Heart left ventricle (tissue), 16 donors: Measurements from ENCODE around the gene CBX2. TPM values are rescaled to one million over a fixed set of nuclear protein-coding genes. Genes with fewer than 3 reads are reported as not detected.

Experiments used
- ATAC-seq, 4 donors: fragments of 200-7000 bp; cut with Tn5 transposase; one replicate each; pipeline ENCODE4 v1.9.1; 2020 to 2022; ENCODE audit warnings: moderate library complexity in 4 of 4, mild to moderate bottlenecking in 3 of 4, moderate number of reproducible peaks in 1 of 4
- DNase-seq, 5 donors: peaks; one replicate each; pipeline ENCODE4 v3.0.0-alpha.2; 2020
- H3K27ac ChIP-seq, 12 donors: fragments of 200-600 bp; sonication (generic) in 4 of 12; one replicate each; pipeline versions ENCODE4 v1.5.0 to v1.8.0; 2016 to 2022; ENCODE audit warnings: mild to moderate bottlenecking in 2 of 12
- H3K27me3 ChIP-seq, 9 donors: fragments of 200-600 bp; sonication (generic) in 2 of 9; one replicate each; pipeline versions ENCODE4 v1.5.1 to v1.8.0; 2016 to 2022; ENCODE audit warnings: mild to moderate bottlenecking in 3 of 9
- H3K36me3 ChIP-seq, 9 donors: fragments of 200-600 bp; sonication (generic) in 2 of 9; one replicate each; pipeline versions ENCODE4 v1.5.0 to v1.8.0; 2018 to 2022; ENCODE audit warnings: mild to moderate bottlenecking in 2 of 9
- H3K4me1 ChIP-seq, 12 donors: fragments of 200-600 bp; sonication (generic) in 4 of 12; one replicate each; pipeline versions ENCODE4 v1.5.0 to v1.8.0; 2016 to 2022; ENCODE audit warnings: mild to moderate bottlenecking in 3 of 12
- H3K4me3 ChIP-seq, 12 donors: fragments of 200-600 bp; sonication (generic) in 4 of 12; one replicate each; pipeline versions ENCODE4 v1.5.0 to v1.8.0; 2017 to 2022; ENCODE audit warnings: mild to moderate bottlenecking in 9 of 12, moderate library complexity in 4 of 12
- H3K9me3 ChIP-seq, 12 donors: fragments of 200-600 bp; sonication (generic) in 4 of 12; one replicate each; pipeline versions ENCODE4 v1.5.0 to v1.8.0; 2016 to 2022; ENCODE audit warnings: mild to moderate bottlenecking in 1 of 12
- POLR2A ChIP-seq, 2 donors: fragments of 450-650 bp; IDR thresholded peaks; one replicate each; pipeline ENCODE4 v1.6.1; 2017; ENCODE audit warnings: antibody characterized with exemption in 2 of 2, mild to moderate bottlenecking in 2 of 2, moderate library complexity in 2 of 2
- WGBS, 4 donors: extraction: QIAGEN DNeasy Blood & Tissue Kit in 2 of 4; methylation state at CpG; one replicate each; pipeline versions ENCODE4 v1.1.5 to v1.1.7; 2013 to 2018; 5-methylcytosine and 5-hydroxymethylcytosine counted together
- intact Hi-C, 10 donors: fragments of 100-400 bp; cut with DNase I; formaldehyde crosslinking; loops; one replicate each; pipeline versions ENCODE4 v1.11.1 to v1.14.2; 2022
- long read RNA-seq, 3 donors: library from polyadenylated mRNA; unstranded; transcript quantifications; one replicate each; pipeline ENCODE4 v2.0.0, GENCODE V29; 2020 to 2021
- polyA plus RNA-seq, 2 donors: library from polyadenylated mRNA; stranded (reverse); fragments of 200-250 nt; gene quantifications; one replicate each; pipeline ENCODE4 v1.2.3, GENCODE V29; 2013
- total RNA-seq, 9 donors: library from RNA; depleted of rRNA in 2 of 9; stranded (reverse); fragments of >200 nt in 2 of 9; fragmentation: NEBNext Ultra II Directional in 3 of 9; extraction: Animal tissue kit (Norgen Biotek cat#: 25700) in 3 of 9; gene quantifications; one replicate each; pipeline versions ENCODE4 v1.1.0 to v1.2.4, GENCODE V29; 2016 to 2023
- TF ChIP-seq, protein P1 (sequence below), 12 donors: fragments of 200-600 bp; sonication (generic) in 4 of 12; IDR thresholded peaks; one replicate each; pipeline versions ENCODE4 v1.5.0 to v1.8.0; 2018 to 2022; ENCODE audit warnings: antibody characterized with exemption in 12 of 12, mild to moderate bottlenecking in 5 of 12
- donor health status: ischemic (EF 13 %, LVEDD 7.1; RV severe dilation, severe dysfunction).
- donor health status: healthy with polysubstance abuse.
- donor health status: DM: no; HTN: yes; CAD: no.
- donor health status: DM: no; HTN: no; CAD: no.
- donor health status: ischemic (EF 25% LVEDD 6.9; RV normal size, moderate dysfunction).
- donor health status: ischemic (EF 25% LVEDD 5.7; RV mildly dilated, moderate dysfunction).
- donor health status: healthy.
- donor health status: DM: yes; HTN: yes; CAD: no.
- donor health status: ischemic (EF 35%, LVEDD 5.7; RV mildly dilated, moderate dysfunction).
- donor health status: nonischemic (EF 11% LVEDD 7.7; RV severe dilation, severe dysfunction).
- donor health status: DM: yes; HTN: yes; CAD: no.
- donor health status: PGD.
- donor health status: ischemic (EF 29% LVEDD 5.4; RV normal size, mild dysfunction).
- donor health status: nonischemic (EF 23%, LVEDD 6.1; RV moderate dilation, normal function).

CBX2 gene
- total RNA-seq (1 to 10 TPM; 2.4 to 4.3 (median 3.2) TPM), polyA plus RNA-seq (1 to 10 TPM; 2.9 TPM)
- long read RNA-seq, donor 1, full-length matches to known transcripts, result 2 of 6 reads
- long read RNA-seq, donor 1, partial matches to known transcripts, result 0 of 6 reads
- long read RNA-seq, donor 1, other reads (novel, unspliced or antisense), result 4 of 6 reads
- long read RNA-seq, donor 2, full-length matches to known transcripts, result 3 of 8 reads
- long read RNA-seq, donor 2, partial matches to known transcripts, result 0 of 8 reads
- long read RNA-seq, donor 2, other reads (novel, unspliced or antisense), result 5 of 8 reads
- long read RNA-seq, donor 3, full-length matches to known transcripts, result 2 of 4 reads
- long read RNA-seq, donor 3, partial matches to known transcripts, result 1 of 4 reads
- long read RNA-seq, donor 3, other reads (novel, unspliced or antisense), result 1 of 4 reads

DNA sequence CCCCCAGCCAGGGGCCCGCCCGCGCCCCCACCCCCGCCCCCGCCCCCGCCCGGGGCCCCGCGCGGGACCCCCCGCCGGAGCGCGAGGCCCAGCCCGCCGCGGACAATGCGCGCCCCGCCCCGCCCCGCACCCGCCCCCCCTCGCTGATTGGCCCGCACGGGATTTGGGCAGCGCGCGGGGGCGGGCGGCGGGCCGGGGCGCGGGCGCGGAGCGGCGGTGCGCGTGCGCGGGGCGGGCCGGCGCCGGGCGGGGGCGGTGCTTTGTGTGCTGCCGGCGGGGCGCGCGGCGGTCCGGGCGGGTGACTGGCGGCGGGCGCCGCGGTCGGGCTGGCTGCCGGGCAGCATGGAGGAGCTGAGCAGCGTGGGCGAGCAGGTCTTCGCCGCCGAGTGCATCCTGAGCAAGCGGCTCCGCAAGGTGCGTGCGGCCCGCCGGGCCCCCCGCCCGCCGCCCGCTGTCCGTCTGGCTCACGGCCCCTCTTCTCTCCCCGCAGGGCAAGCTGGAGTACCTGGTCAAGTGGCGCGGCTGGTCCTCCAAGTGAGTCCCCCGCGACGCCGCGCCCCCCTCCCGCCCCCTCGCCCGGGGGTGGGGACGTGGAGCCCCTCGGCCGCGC, at the start of gene CBX2:
CBX2 (plus strand) TSS at position 255 of the 610 bp plus-strand sequence; CDS start at position 343, 88 bp downstream.
- peak; percentile 81 to 92 (median 85) for DNase-seq
- Histone ChIP-seq H3K27me3 (peaks cover 0 to 65% (median 5%) of the 10 kb centered on the region in 9 donors), H3K36me3 (no peaks in the 10 kb centered on the region), H3K9me3 (no peaks in the 10 kb centered on the region), H3K27ac (peak within 1 kb of the TSS; percentile 55 to 84 (median 77)), H3K4me1 (peaks cover 0 to 38% (median 17%) of the 10 kb centered on the region in 12 donors), H3K4me3 (peak within 1 kb of the TSS; percentile 53 to 96 (median 76))
- peak in 1 of 2 donors; percentile 27 for TF ChIP-seq POLR2A (IDR thresholded peaks at IDR 0.05)
- TF ChIP-seq, protein P1, sequence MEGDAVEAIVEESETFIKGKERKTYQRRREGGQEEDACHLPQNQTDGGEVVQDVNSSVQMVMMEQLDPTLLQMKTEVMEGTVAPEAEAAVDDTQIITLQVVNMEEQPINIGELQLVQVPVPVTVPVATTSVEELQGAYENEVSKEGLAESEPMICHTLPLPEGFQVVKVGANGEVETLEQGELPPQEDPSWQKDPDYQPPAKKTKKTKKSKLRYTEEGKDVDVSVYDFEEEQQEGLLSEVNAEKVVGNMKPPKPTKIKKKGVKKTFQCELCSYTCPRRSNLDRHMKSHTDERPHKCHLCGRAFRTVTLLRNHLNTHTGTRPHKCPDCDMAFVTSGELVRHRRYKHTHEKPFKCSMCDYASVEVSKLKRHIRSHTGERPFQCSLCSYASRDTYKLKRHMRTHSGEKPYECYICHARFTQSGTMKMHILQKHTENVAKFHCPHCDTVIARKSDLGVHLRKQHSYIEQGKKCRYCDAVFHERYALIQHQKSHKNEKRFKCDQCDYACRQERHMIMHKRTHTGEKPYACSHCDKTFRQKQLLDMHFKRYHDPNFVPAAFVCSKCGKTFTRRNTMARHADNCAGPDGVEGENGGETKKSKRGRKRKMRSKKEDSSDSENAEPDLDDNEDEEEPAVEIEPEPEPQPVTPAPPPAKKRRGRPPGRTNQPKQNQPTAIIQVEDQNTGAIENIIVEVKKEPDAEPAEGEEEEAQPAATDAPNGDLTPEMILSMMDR (IDR thresholded peaks at IDR 0.05), result peak in 1 of 12 donors; percentile 4
- ATAC-seq, result peak in 3 of 4 donors; percentile 70 to 81 (median 80)
- 1% methylated on average over 23 to 96 of the region's 96 CpGs; no CpG with 5 or more reads in 1 of the 4 donors for WGBS, 4 donors
- intact Hi-C loops, result loop anchor here in 3 of 10 donors (2.0 to 5.0 kb wide), 2 partner anchors 31 to 36 kb away; no protein-coding TSS in a partner anchor

DNA sequence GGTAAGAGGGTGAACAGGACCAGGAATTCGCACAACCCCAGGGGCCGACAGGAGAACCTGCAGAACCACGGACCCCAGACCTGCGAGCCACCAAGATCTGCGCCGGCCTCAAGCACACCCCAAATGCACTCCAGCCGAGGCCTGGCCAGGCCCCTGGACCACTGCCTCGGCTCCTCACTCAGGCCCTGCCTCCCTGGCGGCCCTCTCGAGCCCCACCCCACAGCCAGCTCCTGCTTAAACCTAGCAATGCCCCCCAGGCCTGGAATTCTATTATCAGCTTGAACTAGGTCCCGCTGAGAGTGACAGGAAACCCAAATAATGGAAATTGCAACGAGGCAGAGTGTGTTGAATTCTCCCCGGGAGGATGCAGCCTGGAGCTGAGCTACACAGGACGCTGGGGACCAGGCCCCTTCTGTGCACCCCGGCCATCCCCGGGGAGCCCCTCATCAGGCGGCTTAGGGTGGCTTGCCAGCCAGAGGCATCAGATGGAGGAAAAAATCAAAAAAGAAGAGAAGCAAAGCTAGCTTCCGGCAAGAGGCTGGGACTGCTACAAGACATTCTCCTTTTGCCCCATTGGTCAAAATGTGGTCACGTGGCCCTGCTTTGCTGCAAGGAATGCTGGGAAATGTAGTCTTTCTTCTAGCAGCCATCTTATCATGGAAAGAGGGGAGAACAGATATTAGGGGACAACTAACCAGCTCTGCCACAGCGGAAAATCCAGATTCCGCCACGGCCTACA, 49.6 kb upstream of the CBX2 start:
- ATAC-seq, result peak; percentile 39 to 92 (median 86)
- 39 to 56% (median 43%) methylated on average over 17 to 22 of the region's 22 CpGs for WGBS, 4 donors

DNA sequence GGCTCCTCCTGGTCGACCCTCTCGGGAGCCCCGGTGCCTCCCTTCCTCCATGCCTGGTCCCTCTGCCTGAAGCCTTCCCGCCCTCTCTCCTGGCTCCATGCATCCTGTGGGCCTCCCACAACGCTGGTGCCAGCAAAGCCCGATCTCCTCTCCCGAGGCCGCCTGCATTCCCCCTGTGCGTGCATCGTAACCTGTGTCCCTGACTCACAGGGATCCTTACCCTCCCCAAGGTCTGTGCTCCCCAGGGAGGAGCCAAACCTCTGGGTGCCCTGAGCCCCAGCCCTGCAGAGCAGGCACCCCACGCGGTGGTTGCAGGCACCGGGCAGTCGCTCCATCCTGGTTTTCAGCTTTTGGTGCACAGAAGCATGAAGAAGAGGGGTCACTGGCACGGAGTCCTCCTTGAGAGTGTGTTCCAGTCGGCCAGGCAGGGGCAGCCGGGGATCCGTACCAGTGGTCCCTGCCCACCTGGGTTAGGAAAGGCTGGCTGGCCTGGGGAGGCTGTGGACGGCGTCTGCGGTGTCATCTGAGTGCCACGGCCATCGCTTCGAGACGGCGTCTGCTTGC, 49.0 kb upstream of the CBX2 start:
- H3K27me3 ChIP-seq, result no peaks in the 10 kb centered on the region
- H3K36me3 ChIP-seq, result no peaks in the 10 kb centered on the region
- WGBS, 4 donors, result 67 to 78% (median 72%) methylated on average over 18 to 26 of the region's 26 CpGs
- no peaks in the 10 kb centered on the region for H3K9me3 ChIP-seq
- intact Hi-C loops, result no loop called here
- H3K4me1 ChIP-seq, result peaks cover 0 to 21% (median 1%) of the 10 kb centered on the region in 12 donors
- no peak overlapping the region for H3K27ac ChIP-seq
- peak overlapping the region in 11 of 12 donors; percentile 22 to 71 (median 55) for H3K4me3 ChIP-seq
- DNase-seq (no peak), ATAC-seq (peak; percentile 10 to 25 (median 19))
- TF ChIP-seq POLR2A (IDR thresholded peaks at IDR 0.05), result no peak
- TF ChIP-seq, protein P1 (IDR thresholded peaks at IDR 0.05), result no peak

More for the DNA sequence above, 49.6 kb upstream of the CBX2 start:
- TF ChIP-seq POLR2A (IDR thresholded peaks at IDR 0.05), result peak in 1 of 2 donors; percentile 20
- TF ChIP-seq, protein P1 (IDR thresholded peaks at IDR 0.05), result no peak
- Histone ChIP-seq H3K36me3 (no peaks in the 10 kb centered on the region), H3K9me3 (no peaks in the 10 kb centered on the region), H3K4me1 (peaks cover 0 to 19% (median 1%) of the 10 kb centered on the region in 12 donors), H3K4me3 (peak overlapping the region; percentile 22 to 71 (median 54)), H3K27me3 (no peaks in the 10 kb centered on the region), H3K27ac (peak overlapping the region in 1 of 12 donors; percentile 46)
- intact Hi-C loops, result no loop called here
- peak; percentile 78 to 87 (median 82) for DNase-seq
